ENCODE data around the gene TWNK. TPM values are rescaled to one million over a fixed set of nuclear protein-coding genes. Genes with fewer than 3 reads are reported as not detected.

Gene TWNK
- total RNA-seq, 1 donor from 2014 or later = 7.3 TPM

DNA sequence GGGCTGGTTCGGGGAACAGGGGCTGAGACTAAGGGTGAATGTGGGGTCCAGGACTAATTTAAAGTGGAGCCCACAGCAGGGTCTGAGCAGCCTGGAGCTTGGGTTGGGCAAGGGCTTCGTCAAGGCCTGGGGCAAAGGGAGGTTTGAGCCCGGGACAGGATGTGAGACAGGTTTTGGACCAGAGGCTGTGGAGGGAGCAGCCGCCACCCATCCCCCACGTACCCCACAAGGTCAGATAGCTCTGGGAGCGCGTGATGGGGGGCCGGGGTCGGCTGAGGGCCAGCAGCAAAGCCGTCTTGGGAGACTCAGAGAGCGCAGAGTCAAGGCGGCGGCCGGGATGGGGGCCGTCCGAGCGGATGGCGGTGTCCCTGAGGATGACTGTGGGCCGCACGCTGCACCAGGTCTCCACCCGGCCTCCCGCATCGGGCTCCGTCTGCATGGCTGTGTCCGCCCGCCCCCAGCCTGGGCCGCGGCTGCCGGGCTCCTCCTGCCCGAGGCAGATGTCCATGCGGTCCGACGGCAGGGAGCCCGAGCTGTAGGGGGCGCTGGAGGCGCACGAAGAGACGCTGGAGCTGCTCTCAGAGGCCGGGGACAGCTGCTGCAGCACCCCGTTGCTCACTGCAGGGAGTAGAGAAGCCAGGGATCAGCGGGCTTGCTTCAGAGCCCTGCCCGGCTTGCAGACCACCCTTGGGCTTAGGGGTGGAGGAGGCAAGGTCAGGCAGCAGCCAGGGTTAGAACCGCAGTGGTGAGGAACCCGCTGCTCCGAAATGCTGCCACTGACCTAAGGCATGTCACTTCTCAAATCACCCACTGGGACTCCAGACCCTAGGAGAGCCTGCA lies 31.5 kb downstream of the TWNK start:
- Histone ChIP-seq H3K36me3 (no peaks in the 10 kb centered on the region), H3K27ac (replicated peaks) (peak overlapping the region; percentile 51), H3K4me1 (peaks cover 15% of the 10 kb centered on the region), H3K27me3 (ENCODE audit: low read depth) (peaks cover 51% of the 10 kb centered on the region), H3K9me3 (replicated peaks) (no peaks in the 10 kb centered on the region), H3K4me3 (peak overlapping the region; percentile 21)
- intact Hi-C loops (cut with micrococcal nuclease) = no loop called here
- TF ChIP-seq, protein P1, sequence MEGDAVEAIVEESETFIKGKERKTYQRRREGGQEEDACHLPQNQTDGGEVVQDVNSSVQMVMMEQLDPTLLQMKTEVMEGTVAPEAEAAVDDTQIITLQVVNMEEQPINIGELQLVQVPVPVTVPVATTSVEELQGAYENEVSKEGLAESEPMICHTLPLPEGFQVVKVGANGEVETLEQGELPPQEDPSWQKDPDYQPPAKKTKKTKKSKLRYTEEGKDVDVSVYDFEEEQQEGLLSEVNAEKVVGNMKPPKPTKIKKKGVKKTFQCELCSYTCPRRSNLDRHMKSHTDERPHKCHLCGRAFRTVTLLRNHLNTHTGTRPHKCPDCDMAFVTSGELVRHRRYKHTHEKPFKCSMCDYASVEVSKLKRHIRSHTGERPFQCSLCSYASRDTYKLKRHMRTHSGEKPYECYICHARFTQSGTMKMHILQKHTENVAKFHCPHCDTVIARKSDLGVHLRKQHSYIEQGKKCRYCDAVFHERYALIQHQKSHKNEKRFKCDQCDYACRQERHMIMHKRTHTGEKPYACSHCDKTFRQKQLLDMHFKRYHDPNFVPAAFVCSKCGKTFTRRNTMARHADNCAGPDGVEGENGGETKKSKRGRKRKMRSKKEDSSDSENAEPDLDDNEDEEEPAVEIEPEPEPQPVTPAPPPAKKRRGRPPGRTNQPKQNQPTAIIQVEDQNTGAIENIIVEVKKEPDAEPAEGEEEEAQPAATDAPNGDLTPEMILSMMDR (IDR thresholded peaks at IDR 0.05; ENCODE audit: borderline replicate concordance) = peak; percentile 77
- DNase-seq = peak; percentile 84

DNA sequence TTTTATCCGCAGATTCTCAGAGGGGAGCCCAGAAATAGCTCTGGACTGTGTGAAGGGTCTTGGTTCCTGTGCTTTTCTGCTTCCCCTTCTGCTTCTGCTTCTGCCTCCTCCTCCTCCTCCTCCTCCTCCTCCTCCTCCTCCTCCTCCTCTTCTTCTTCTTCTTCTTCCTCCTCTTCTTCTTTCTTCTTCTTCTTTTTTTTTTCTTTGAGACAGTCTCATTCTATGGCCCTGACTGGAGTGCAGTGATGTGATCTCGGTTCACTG lies 32.0 kb downstream of the TWNK start:
- no peaks in the 10 kb centered on the region for H3K9me3 ChIP-seq (replicated peaks)
- TF ChIP-seq, protein P1 (IDR thresholded peaks at IDR 0.05; ENCODE audit: borderline replicate concordance) = no peak
- intact Hi-C loops (cut with micrococcal nuclease) = no loop called here
- H3K4me1 ChIP-seq = peaks cover 11% of the 10 kb centered on the region
- no peaks in the 10 kb centered on the region for H3K36me3 ChIP-seq
- H3K27me3 ChIP-seq (ENCODE audit: low read depth) = peaks cover 51% of the 10 kb centered on the region
- no peak for DNase-seq
- no peak overlapping the region for H3K27ac ChIP-seq (replicated peaks)
- H3K4me3 ChIP-seq = no peak overlapping the region

DNA sequence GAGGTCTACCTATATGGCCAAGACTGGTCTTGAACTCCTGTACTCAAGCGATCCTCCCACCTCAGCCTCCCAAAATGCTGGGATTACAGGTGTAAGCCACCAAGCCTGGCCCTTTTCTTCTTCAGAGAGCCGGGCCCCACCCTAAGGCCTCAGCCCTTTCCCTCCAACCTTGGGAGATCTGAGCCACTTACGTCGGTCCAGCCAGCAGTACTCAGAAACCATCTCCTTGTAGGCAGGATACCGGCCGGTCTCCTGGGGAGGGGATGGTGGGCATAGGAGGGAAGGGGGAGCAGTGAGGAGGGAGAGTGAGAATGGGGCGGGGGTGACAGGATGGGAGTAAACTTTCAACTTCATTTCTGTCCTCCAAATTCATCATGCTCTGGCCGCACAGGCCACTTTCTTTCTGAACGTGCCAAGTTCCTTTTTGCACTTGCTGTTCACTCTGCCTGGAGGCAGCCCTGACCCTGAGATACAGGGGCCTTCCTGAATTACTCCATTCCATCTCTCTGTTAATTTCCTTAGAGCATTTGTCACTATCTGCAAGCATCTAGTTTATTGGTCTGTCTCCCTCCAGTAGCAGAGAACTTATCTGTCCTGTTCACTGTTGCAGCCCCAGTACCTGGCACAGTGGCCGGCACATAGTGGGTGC lies 33.2 kb downstream of the TWNK start:
- H3K4me1 ChIP-seq = peaks cover 11% of the 10 kb centered on the region
- TF ChIP-seq, protein P1 (IDR thresholded peaks at IDR 0.05; ENCODE audit: borderline replicate concordance) = no peak
- H3K9me3 ChIP-seq (replicated peaks) = no peaks in the 10 kb centered on the region
- no peaks in the 10 kb centered on the region for H3K36me3 ChIP-seq
- intact Hi-C loops (cut with micrococcal nuclease) = no loop called here
- peaks cover 45% of the 10 kb centered on the region for H3K27me3 ChIP-seq (ENCODE audit: low read depth)
- H3K4me3 ChIP-seq = no peak overlapping the region
- no peak for DNase-seq
- no peak overlapping the region for H3K27ac ChIP-seq (replicated peaks)

DNA sequence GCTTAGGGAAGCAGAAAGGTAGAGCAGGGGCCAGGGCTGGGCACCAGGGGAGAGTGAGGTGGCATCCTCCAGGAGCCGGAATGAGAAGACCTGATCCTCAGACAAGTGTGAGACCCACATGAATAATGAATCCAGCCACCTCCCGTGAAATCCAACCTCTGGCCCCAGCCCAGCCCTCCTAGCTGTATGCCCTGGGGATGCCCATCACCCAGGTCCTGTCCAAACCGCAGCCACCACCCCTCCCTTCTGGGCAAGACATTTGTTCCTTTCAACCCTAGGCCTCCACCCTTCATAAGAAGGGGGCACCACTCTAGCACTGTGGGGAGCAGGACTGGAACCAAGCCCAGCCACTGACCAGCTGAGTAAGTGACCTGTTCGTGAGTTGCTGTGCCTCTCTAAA lies 33.9 kb downstream of the TWNK start:
- peaks cover 38% of the 10 kb centered on the region for H3K27me3 ChIP-seq (ENCODE audit: low read depth)
- intact Hi-C loops (cut with micrococcal nuclease) = no loop called here
- H3K4me1 ChIP-seq = peaks cover 11% of the 10 kb centered on the region
- H3K27ac ChIP-seq (replicated peaks) = no peak overlapping the region
- no peaks in the 10 kb centered on the region for H3K9me3 ChIP-seq (replicated peaks)
- no peak overlapping the region for H3K4me3 ChIP-seq
- no peaks in the 10 kb centered on the region for H3K36me3 ChIP-seq
- TF ChIP-seq, protein P1 (IDR thresholded peaks at IDR 0.05; ENCODE audit: borderline replicate concordance) = no peak
- no peak for DNase-seq

DNA sequence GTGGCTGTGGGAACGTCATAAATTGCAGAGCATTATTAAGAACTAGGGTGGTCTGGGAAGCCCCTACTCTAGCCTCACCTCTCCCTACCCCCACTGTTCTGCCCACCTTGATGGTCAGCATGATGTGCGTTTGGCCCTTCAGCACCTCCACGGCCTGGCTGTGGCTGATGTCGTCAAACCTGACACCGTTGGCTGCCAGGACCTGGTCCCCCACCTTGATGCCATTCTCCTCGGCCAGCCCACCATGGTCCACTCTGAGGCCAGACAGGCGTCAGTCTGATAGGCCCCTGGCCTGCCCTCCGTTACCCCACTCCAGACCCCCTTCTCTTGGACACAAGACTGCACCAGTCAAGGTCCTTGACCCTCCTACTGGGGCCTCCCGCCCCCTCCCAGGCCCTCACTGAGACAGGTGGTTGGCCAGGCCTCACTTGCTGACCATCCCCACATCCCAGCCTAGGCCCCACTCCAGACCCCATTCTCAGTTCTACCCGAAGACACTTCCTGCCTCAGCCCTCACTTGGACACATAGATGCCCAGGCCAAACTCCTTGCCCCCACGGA lies 34.4 kb downstream of the TWNK start:
- TF ChIP-seq, protein P1 (IDR thresholded peaks at IDR 0.05; ENCODE audit: borderline replicate concordance) = no peak
- no peak overlapping the region for H3K27ac ChIP-seq (replicated peaks)
- H3K36me3 ChIP-seq = no peaks in the 10 kb centered on the region
- H3K4me1 ChIP-seq = peaks cover 11% of the 10 kb centered on the region
- intact Hi-C loops (cut with micrococcal nuclease) = no loop called here
- peaks cover 33% of the 10 kb centered on the region for H3K27me3 ChIP-seq (ENCODE audit: low read depth)
- DNase-seq = no peak
- no peaks in the 10 kb centered on the region for H3K9me3 ChIP-seq (replicated peaks)
- no peak overlapping the region for H3K4me3 ChIP-seq

All from left ventricle myocardium inferior (tissue), 1 donor.